DND-41 (cell line): ENCODE data around the gene ADARB2.

Source experiments
- EZH2 ChIP-seq: IDR thresholded peaks from 3 replicates; pipeline ENCODE4 v1.6.1; 2012; ENCODE audit warnings: borderline replicate concordance, low read depth, mild to moderate bottlenecking, moderate library complexity, low read length, inconsistent platforms; ENCODE audit not compliant: severe bottlenecking
- TF ChIP-seq, protein P1 (sequence below): IDR thresholded peaks from 2 replicates; pipeline ENCODE4 v1.5.1; 2012; ENCODE audit warnings: borderline replicate concordance, low read length, moderate library complexity, mild to moderate bottlenecking; ENCODE audit not compliant: poor library complexity, severe bottlenecking; ENCODE audit errors: extremely low read depth

DNA sequence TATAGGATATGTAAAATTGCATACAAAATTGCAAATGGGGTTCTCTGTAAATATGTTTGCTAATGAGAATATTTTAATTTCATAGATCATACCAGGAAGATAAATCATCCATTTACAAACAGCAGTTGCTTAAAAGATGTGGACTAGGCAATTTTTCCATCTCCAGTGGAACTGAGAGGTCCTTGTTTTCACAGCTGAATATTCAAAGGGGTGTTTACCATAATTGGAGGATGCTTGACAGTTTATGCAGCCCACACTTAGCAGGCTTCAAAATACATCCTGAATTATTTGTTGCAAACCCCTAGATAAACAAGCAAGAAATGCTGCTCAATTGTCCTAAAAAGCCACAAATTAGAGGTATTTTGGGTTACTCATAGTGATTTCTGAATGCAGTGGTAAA, 69.9 kb downstream of the ADARB2 start:
- TF ChIP-seq, protein P1, sequence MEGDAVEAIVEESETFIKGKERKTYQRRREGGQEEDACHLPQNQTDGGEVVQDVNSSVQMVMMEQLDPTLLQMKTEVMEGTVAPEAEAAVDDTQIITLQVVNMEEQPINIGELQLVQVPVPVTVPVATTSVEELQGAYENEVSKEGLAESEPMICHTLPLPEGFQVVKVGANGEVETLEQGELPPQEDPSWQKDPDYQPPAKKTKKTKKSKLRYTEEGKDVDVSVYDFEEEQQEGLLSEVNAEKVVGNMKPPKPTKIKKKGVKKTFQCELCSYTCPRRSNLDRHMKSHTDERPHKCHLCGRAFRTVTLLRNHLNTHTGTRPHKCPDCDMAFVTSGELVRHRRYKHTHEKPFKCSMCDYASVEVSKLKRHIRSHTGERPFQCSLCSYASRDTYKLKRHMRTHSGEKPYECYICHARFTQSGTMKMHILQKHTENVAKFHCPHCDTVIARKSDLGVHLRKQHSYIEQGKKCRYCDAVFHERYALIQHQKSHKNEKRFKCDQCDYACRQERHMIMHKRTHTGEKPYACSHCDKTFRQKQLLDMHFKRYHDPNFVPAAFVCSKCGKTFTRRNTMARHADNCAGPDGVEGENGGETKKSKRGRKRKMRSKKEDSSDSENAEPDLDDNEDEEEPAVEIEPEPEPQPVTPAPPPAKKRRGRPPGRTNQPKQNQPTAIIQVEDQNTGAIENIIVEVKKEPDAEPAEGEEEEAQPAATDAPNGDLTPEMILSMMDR, result no peak
- no peak for TF ChIP-seq EZH2
